ENCODE data around the gene CCDC150.
"Not testable (repeated sequence)": the region's sequence is repeated elsewhere in the genome, so short reads cannot be mapped to it uniquely, and the experiment has no call there.

DNA sequence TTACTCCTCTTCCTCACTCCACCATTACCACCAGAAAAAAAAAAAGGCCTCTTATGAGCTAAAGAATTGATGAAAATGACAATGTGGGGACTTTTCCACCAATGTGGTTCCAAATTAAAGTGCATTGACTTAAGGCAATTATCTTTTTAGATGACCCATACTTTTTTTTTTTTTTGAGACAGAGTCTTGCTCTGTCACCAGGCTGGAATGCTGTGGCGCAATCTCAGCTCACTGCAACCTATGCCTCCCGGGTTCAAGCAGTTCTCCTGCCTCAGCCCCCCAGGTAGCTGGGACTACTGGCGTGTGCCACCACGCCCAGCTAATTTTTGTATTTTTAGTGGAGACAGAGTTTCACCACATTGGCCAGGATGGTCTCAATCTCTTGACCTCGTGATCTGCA, 31.6 kb upstream of the CCDC150 start:
- TF ChIP-seq POLR2A, POLR2AphosphoS5 (IDR thresholded peaks at IDR 0.05): not testable (repeated sequence)
- TF ChIP-seq, protein P1, sequence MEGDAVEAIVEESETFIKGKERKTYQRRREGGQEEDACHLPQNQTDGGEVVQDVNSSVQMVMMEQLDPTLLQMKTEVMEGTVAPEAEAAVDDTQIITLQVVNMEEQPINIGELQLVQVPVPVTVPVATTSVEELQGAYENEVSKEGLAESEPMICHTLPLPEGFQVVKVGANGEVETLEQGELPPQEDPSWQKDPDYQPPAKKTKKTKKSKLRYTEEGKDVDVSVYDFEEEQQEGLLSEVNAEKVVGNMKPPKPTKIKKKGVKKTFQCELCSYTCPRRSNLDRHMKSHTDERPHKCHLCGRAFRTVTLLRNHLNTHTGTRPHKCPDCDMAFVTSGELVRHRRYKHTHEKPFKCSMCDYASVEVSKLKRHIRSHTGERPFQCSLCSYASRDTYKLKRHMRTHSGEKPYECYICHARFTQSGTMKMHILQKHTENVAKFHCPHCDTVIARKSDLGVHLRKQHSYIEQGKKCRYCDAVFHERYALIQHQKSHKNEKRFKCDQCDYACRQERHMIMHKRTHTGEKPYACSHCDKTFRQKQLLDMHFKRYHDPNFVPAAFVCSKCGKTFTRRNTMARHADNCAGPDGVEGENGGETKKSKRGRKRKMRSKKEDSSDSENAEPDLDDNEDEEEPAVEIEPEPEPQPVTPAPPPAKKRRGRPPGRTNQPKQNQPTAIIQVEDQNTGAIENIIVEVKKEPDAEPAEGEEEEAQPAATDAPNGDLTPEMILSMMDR (IDR thresholded peaks at IDR 0.05 in 8 of 11, conservative IDR thresholded peaks at IDR 0.05 in 3 of 11) = not testable (repeated sequence)
